Activated CD4-positive, alpha-beta T cell treated with anti-CD3 and anti-CD28 coated beads, Interleukin-2, amount 50 U/mL, for 24 hours (primary cell): ENCODE measurements around the gene ANKRD13A.
"Not testable (repeated sequence)": the region's sequence is repeated elsewhere in the genome, so short reads cannot be mapped to it uniquely, and the experiment has no call there.

Source experiments
- DNase-seq, 2 donors: peaks; one replicate each; pipeline ENCODE4 v3.0.0-alpha.2; 2020; ENCODE audit warnings: low read depth in 1 of 2, low spot score in 1 of 2

Gene ANKRD13A

DNA sequence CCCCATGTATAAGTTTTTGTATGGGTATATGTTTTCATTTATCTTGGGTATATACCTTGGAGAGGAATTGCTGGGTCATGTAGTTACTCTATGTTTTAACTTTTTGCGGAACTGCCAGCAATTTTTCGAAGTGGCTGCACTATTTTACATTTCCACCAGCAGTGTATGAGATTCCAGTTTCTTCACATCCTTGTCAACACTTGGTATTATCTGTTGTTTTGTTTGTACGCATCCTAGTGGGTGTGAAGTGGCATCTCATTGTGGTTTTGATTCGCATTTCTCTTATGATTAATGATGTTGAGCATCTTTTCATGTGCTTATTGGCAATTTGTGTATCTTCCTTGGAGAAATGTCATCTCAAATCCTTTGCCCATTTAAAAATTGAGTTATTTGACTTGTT lies 6.9 kb downstream of the ANKRD13A start:
- no peak for DNase-seq

DNA sequence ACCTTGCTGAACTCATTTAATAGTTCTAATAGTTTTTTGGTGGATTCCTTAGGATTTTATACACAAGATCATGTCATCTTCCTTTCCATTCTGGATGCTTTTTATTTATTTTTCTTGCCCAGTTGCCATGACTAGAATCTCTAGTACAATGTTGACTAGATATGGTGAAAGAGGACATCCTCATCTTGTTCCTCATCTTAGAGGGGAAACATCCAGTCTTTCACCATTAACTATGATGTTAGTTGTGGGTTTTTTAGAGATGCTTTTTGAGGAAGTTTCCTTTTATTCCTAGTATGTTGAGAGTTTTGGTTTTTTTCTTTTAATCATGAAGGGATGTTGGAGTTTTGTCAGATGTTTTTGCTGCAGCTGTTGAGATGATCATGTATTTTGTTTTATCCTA lies 8.7 kb downstream of the ANKRD13A start:
- DNase-seq = no peak

DNA sequence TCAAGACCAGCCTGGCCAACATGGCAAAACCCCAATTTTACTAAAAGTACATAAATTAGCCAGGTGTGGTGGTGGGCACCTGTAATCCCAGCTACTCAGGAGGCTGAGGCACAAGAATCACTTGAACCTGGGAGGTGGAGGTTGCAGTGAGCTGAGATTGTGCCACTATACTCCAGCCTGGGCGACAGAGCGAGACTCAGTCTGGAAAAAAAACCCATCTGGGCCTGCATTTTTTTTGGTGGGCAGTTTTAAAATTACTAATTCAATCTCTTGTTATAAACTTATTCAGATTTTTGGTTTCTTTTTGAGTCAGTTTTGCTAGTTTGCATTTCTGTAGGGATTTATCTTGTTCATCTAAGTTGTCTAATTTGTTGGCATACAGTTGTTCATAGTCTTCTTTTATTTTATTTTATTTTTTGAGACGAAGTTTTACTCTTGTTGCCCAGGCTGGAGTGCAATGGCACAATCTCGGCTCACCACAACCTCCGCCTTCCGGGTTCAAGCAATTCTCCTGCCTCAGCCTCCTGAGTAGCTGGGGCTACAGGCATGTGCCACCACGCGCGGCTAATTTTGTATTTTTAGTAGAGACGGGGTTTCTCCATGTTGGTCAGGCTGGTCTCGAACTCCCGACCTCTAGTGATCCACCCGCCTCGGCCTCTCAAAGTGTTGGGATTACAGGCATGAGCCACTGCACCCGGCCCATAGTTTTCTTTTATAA lies 9.6 kb downstream of the ANKRD13A start:
- DNase-seq = not testable (repeated sequence)

DNA sequence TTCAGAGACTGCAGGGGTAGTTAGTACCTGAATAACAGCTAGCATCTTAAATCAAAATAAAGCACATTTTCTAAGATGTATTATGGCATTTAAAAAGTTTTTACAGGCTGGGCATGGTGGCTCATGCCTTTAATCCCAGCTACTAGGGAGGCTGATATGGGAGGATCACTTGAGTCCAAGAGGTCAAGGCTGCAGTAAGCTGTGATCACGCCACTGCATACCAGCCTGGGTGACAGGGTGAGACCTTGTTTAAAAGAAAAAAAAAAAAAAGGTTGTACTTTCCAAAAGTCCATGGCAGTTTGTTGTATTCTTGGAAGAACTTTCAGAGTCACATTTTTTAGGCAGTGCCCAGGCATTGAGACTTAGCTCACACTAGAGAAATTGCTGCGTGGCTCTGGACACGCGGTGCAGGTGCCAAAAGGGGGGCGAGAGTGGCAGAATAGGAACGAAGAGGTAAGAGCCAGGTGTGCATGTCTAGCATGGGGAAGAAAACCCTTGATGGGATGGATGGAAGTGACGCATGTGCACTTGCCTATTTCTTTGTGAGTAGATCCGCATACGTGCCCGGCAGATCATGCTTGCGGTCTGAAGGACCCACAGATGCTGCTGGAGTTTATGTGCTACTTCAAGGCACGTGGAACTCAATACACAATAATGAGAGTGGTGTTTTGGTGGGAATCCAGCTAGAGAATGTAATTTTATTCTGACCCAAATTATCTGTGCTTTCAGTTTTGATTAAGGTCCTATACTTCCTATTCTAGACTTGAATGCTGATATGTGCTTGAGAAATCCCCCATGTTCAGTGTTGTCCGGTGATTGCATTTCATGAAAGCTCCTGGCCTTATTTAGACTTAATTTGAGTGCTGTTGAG lies 11.9 kb downstream of the ANKRD13A start:
- no peak for DNase-seq

DNA sequence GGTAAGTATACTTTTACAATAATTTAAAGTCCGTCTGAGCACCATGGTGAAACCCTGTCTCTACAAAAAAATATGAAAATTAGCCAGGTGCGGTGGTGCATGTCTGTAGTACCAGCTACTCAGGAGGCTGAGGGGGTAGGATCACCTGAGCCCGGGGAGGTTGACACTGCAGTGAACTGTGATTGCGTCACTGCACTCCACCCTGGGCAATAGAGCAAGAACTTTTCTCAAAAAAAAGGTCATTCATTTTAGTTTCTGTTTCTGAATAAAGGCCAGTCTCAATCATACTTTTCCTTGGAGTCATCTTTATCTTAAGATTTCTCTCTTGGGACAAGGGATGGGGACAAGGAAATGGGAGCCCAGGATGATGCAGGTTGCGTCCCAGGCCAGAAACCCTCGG lies 12.9 kb downstream of the ANKRD13A start:
- DNase-seq = no peak

DNA sequence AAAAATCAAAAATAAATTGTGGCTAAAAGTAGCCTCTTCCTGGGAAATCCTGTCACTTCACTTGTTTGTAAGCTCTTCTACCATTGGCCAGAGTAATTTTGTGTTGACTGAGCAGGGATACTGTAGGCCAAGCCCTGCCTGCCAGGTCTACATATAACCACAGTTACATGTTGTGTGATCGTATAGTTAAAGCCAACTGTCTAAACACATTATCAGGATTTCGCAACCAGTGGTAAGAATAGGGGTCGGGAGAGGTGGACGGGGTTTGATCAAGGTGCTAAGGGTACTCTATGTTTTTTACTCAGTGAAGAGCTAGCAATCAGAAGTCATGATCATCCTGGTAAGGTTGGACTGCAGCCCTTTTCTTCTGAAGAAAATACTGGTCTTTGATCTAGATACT lies 13.4 kb downstream of the ANKRD13A start:
- DNase-seq = no peak

DNA sequence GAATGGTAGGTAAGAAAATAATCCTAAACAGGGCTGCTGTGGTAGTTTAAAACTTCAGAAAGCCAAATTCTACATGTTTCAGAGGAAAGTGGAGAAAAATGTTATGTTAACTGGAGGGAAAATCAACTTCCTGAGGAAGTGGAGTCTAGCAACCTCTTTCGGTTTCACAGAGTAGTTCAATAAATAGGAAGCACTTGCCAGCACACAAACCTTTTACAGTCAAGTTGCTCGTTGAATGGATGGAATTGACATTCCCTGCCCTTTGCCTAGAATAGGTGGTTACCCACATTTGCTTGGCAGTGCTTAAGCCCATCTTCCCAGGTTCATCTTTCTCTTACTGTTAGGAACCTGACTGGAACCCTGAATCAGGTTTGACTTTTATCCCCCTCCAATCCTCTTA lies 15.9 kb downstream of the ANKRD13A start:
- no peak for DNase-seq

DNA sequence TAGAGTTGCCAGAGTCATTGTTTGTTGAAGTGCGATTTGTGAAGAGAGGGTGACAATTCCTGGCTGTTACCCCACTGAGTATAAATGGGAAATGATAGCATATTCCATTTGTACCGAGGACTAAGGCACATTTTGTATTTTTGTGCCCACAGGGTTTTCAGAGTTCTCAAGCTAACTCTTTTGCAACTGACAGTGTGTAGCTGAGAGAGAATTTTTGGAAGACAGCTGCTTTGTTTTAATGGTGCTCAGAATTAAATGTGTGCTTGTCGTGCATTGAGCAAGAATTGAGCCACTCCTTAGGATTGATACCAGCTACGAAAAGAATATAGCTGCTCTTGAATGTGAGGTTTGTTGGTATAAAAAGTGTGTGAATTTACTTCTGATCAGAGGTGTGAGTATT lies 21.7 kb downstream of the ANKRD13A start:
- DNase-seq = no peak

DNA sequence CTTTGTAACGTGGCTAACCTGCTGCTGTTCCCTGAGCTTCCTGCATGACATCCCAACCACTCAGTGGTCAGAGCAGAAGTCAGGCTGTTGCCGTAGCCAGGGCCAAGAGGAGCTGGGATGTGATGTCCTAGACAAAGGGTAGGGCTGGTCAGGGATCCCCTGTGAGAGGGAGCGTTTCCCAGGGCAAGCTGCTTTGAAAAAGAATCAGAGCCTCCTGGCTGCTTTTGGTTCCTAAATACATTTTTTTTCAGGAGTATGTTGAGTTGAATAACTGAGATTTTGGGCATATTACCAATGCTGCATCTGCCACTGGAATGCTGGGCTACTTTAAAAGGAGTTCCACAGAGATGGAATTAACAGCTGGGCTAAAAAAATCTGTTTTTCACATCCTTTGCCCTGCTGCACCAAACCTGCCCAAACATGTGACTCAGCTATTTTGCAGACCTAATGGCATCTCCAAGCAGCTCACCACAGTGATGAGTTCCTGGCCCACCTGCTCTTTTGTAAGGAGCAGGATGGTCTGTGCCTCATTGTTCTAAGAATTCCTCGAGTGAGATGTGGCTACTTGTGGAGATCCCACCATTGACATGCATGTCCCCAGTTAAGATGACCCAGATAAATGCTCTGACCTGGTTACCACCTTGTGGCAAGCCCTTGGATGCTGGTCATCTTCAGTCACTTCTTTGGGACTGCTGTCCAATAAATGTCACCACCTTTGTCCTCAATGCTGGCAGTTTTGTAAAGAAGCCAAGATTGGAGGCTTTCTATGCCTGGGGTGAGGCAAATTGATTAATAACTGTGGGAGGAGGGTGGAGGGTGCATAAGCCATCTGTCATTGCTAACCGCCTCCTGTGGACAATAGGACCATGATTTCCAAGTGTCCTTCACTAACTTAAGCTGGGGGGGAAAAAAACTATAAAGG lies 24.1 kb downstream of the ANKRD13A start:
- DNase-seq = no peak

DNA sequence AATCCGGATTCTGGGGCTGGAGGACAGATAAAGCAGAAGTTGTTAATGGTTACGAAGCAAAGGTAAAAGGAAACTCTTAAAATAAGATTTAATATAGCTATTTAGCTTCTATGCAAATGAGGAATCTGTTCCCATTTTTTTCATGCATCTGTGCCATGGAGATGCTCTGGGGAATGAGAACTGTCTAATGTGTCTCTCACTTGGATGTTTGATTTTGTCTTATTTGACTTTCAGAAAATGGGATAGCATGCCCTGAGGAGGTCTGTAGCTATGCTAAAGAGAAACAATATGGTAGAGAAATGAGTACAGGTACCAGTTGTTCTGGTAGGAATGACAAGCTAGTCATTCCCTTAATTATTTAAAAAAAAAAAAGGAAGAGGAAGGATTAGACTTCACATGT lies 24.8 kb downstream of the ANKRD13A start:
- no peak for DNase-seq

DNA sequence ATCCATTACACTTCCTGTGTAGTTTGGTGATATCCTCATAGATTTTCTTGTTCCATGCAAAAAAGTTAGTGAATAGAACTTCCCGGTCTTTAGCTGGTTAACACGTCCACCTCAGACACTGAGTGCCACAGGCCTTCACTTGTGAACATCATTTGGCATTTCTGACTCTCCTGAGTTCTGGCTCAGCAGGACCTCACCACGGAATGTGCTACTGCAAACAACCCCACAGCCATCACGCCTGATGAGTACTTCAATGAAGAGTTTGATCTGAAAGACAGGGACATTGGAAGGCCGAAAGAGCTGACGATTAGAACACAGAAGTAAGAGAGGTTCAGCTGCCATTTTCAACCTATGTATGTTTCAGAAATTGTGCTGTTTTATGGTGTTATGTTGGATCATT lies 29.1 kb downstream of the ANKRD13A start:
- DNase-seq = no peak

DNA sequence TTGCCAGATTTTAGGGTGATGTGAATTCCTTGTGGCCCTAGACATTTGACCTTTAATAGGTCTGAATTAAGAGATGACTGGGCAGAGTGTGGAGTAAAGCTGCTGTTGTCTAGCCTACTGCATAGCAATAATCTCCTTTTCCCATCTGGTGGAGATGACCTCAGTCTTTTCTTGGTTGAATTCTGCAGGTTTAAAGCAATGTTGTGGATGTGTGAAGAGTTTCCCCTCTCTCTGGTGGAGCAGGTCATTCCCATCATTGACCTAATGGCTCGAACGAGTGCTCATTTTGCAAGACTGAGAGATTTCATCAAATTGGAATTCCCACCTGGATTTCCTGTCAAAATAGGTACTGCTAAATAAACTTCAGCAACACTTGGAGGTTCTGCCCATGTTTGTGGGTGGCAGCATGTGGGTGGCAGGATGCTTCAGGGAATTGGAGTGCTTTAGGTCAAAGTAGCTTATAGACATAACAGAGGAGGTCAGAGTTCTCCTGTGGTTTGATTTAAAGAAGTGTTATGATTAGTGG lies 30.1 kb downstream of the ANKRD13A start:
- no peak for DNase-seq

DNA sequence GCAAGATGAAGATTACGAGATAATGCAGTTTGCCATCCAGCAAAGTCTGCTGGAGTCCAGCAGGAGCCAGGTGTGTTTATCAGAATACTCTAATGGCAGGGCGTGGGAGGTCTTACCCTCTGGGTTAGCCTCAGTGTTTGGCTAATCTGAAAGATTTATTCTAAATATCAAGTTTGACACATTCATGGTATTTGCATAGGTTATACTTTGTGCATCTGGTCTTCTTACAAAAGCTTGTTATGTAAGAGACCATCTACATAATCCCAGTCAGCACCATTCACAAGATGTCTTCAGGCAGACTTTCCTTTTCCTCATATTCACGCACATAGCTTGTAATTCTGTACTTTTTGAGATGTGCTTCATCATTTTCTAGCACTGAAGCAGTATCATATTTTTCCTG lies 34.7 kb downstream of the ANKRD13A start:
- no peak for DNase-seq

DNA sequence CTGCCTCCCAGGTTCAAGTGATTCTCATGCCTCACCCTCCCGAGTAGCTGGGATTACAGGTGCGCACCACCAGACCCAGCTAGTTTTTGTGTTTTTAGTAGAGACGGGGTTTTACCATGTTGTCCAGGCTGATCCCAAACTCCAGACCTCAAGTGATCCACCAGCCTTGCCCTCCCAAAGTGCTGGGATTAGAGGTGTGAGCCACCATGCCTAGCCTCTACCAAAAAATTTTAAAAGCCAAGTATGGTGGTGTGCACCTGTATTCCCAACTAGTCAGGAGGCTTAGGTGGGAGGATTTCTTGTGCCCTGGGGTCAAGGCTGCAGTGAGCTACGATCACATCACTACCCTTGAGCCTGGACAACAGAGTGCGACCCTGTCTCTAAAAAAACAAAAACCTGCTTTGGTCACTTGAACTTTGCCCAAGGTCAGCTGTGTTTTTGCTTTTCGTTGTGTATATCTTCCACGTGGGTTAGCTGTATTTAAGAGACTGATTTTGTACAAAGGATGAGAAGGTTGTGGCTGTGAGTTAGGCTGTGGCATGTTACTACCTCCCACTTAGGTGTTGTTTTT lies 36.4 kb downstream of the ANKRD13A start:
- DNase-seq = no peak

DNA sequence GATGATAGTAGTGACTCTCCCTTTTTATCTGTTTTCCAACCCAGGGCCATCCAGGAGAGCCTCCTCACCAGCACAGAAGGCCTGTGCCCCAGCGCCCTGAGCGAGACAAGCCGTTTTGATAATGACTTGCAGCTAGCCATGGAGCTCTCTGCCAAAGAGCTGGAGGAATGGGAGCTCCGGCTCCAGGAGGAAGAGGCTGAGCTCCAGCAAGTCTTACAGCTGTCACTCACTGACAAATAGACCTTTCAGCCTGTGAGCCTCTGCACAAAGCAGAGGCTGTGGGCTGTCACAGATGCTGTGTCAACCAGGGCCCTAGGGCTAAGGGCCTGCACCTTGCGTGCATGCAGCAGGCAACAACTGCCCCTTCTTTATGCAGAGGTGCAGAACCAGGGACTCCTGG lies 38.1 kb downstream of the ANKRD13A start:
- DNase-seq = no peak

DNA sequence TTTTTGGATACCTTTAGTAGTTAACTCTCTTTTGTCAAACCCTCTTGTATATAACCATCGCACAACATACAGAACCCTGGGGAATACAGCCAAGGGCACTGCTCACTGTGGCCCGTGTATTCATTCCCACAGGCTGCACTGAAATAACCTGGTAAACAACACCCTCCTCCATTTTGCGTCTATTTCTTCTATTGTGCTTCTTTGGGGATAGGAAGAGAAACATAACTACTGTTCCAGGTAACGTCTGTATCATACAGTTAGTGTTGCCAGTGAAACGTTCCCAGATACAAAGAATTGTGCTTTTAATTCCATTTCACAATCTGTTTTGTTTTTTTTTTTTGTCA lies 39.5 kb downstream of the ANKRD13A start:
- no peak for DNase-seq

DNA sequence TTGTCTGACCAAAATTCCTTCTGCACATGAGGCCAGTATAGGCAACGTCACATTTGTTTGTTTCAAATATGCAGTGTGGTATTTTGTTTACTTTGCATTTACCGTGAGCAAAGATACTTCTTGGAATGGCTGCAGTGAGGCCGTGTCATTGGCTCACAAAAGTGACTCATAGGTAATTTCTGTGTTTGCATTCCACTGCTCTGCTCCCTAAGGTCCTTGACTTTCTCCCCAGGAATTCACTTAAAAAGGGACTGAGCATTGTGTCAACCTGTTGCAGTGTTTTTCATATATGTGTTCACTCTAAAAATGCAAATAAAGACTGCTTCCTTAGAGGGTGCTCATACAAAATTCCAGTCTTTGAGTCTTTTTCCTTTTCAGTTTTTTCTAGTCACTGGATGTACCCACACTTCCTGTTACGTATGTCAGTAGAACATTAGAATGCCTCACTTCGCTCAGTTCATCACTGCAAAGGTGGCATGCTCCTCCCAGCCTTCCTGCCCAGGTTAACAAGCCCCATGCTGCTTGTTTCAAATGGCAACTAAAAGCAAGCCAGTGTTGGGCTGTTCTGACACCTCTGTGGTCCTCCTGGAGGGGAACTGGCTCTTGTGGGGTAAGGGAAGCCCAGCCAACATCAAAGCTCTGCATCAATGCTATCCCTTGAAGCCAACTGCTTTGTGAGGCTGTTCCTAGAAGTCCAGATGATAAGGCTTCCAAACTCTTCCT lies 40.0 kb downstream of the ANKRD13A start:
- DNase-seq = no peak

DNA sequence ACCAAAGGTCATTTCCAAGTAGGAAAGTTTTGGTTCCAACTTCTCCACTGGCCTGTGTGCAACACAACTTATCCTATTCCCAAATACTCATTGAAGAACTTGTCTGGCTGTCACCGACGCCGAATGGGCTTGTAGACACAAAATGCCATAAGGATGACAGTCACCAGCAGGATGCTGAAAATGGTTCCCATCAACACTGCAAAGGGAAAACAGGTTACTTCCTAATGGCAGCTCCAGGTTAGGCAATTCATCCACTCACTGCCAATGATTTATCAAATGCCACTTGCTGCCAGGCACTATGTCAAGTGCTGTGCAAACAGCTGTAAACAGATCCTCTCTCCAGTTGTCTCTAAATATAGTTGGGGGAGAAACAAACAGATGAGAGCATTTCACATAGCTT lies 43.0 kb downstream of the ANKRD13A start:
- DNase-seq = no peak

DNA sequence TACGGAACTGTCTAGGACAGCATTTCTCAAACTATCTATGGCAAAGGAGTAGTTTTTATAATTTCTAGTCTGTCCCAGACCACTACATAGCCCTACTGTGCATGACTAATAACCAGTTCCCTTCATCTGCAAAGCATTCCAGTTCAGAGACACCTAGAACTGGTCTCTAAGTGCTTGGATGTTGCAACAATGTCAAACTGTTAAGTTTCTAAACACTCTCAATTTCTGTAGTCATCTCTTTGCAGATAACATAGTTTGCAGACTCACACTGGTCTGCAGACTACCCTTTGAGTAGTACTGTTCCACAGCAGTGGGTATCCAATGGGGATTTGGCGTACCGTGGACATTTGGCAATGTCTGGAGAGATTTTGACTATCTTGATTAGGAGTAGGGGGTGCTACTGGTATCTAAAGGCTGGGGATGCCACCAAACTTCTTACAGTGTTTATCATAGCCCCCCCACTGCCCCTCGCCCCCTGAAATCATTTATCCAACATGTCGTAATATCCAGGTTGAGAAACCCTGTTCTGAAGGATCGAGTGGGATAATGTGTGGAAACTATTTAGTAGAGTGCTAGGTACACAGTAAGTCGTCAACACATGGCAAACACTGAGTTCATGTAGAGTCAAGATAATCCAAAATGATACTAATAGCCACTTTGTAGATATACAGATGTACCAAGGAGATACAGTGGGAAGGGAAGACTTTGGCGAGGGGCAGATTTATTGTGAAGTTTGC lies 47.4 kb downstream of the ANKRD13A start:
- DNase-seq = no peak
